Measurements from ENCODE around the gene SVEP1.
"Not testable (repeated sequence)": the region's sequence is repeated elsewhere in the genome, so short reads cannot be mapped to it uniquely, and the experiment has no call there.

Gene SVEP1

GRCh38 chr9:110371411-110372007 lies 208.0 kb downstream of the SVEP1 start:
- FAIRE-seq: no peak
- TF ChIP-seq POU2F2 (IDR thresholded peaks at IDR 0.05; ENCODE audit: low read depth, low read length) (no peak), TAF1 (IDR thresholded peaks at IDR 0.05; ENCODE audit: low read depth, low read length) (no peak), SPI1 (IDR thresholded peaks at IDR 0.05; ENCODE audit: low read depth, low read length) (no peak), PAX5 (IDR thresholded peaks at IDR 0.05; ENCODE audit: insufficient read depth, low read length, severe bottlenecking) (no peak), POLR2AphosphoS5 (IDR thresholded peaks at IDR 0.05; ENCODE audit: low read depth, low read length) (no peak), POLR2A (IDR thresholded peaks at IDR 0.05; ENCODE audit: low read depth, low read length) (no peak)
- DNase-seq (ENCODE audit: insufficient read length, low spot score): no peak

- TF ChIP-seq SPI1 (IDR thresholded peaks at IDR 0.05; ENCODE audit: low read depth, low read length): no peak
- no peak for TF ChIP-seq POU2F2 (IDR thresholded peaks at IDR 0.05; ENCODE audit: low read depth, low read length)
- TF ChIP-seq POLR2A (IDR thresholded peaks at IDR 0.05; ENCODE audit: low read depth, low read length): no peak
- no peak for TF ChIP-seq POLR2AphosphoS5 (IDR thresholded peaks at IDR 0.05; ENCODE audit: low read depth, low read length)
- TF ChIP-seq PAX5 (IDR thresholded peaks at IDR 0.05; ENCODE audit: insufficient read depth, low read length, severe bottlenecking): no peak
- no peak for TF ChIP-seq TAF1 (IDR thresholded peaks at IDR 0.05; ENCODE audit: low read depth, low read length)
- no peak for FAIRE-seq
- no peak for DNase-seq (ENCODE audit: insufficient read length, low spot score)
These were observed 209.2 kb downstream of the SVEP1 start for GRCh38 chr9:110370315-110370714.

GRCh38 chr9:110364451-110364850 lies 215.1 kb downstream of the SVEP1 start:
- TF ChIP-seq PAX5 (IDR thresholded peaks at IDR 0.05; ENCODE audit: insufficient read depth, low read length, severe bottlenecking) (no peak), POU2F2 (IDR thresholded peaks at IDR 0.05; ENCODE audit: low read depth, low read length) (no peak), TAF1 (IDR thresholded peaks at IDR 0.05; ENCODE audit: low read depth, low read length) (no peak), POLR2AphosphoS5 (IDR thresholded peaks at IDR 0.05; ENCODE audit: low read depth, low read length) (no peak), SPI1 (IDR thresholded peaks at IDR 0.05; ENCODE audit: low read depth, low read length) (no peak), POLR2A (IDR thresholded peaks at IDR 0.05; ENCODE audit: low read depth, low read length) (no peak)
- DNase-seq (ENCODE audit: insufficient read length, low spot score) (no peak), FAIRE-seq (no peak)

- FAIRE-seq; DNase-seq (ENCODE audit: insufficient read length, low spot score): not testable (repeated sequence)
These were observed 220.5 kb downstream of the SVEP1 start for GRCh38 chr9:110358992-110359391.

GRCh38 chr9:110357505-110357904 lies 222.0 kb downstream of the SVEP1 start:
- no peak for TF ChIP-seq POLR2A (IDR thresholded peaks at IDR 0.05; ENCODE audit: low read depth, low read length)
- no peak for TF ChIP-seq PAX5 (IDR thresholded peaks at IDR 0.05; ENCODE audit: insufficient read depth, low read length, severe bottlenecking)
- FAIRE-seq: no peak
- DNase-seq (ENCODE audit: insufficient read length, low spot score): no peak

- no peak for TF ChIP-seq POU2F2 (IDR thresholded peaks at IDR 0.05; ENCODE audit: low read depth, low read length)
- TF ChIP-seq POLR2AphosphoS5 (IDR thresholded peaks at IDR 0.05; ENCODE audit: low read depth, low read length): no peak
- TF ChIP-seq SPI1 (IDR thresholded peaks at IDR 0.05; ENCODE audit: low read depth, low read length): no peak
- no peak for TF ChIP-seq POLR2A (IDR thresholded peaks at IDR 0.05; ENCODE audit: low read depth, low read length)
- TF ChIP-seq TAF1 (IDR thresholded peaks at IDR 0.05; ENCODE audit: low read depth, low read length): no peak
- TF ChIP-seq PAX5 (IDR thresholded peaks at IDR 0.05; ENCODE audit: insufficient read depth, low read length, severe bottlenecking): no peak
- FAIRE-seq: no peak
- DNase-seq (ENCODE audit: insufficient read length, low spot score): no peak
These were observed 222.7 kb downstream of the SVEP1 start for GRCh38 chr9:110356639-110357395.

GRCh38 chr9:110355911-110356310 lies 223.6 kb downstream of the SVEP1 start:
- FAIRE-seq (no peak), DNase-seq (ENCODE audit: insufficient read length, low spot score) (no peak)
- TF ChIP-seq POLR2AphosphoS5 (IDR thresholded peaks at IDR 0.05; ENCODE audit: low read depth, low read length) (no peak), TAF1 (IDR thresholded peaks at IDR 0.05; ENCODE audit: low read depth, low read length) (no peak)

GRCh38 chr9:110351009-110351467 lies 228.5 kb downstream of the SVEP1 start:
- DNase-seq (ENCODE audit: insufficient read length, low spot score) (no peak), FAIRE-seq (no peak)
- no peak for TF ChIP-seq PAX5 (IDR thresholded peaks at IDR 0.05; ENCODE audit: insufficient read depth, low read length, severe bottlenecking)
- no peak for TF ChIP-seq POLR2A (IDR thresholded peaks at IDR 0.05; ENCODE audit: low read depth, low read length)
- no peak for TF ChIP-seq POU2F2 (IDR thresholded peaks at IDR 0.05; ENCODE audit: low read depth, low read length)
- TF ChIP-seq POLR2AphosphoS5 (IDR thresholded peaks at IDR 0.05; ENCODE audit: low read depth, low read length): no peak
- TF ChIP-seq SPI1 (IDR thresholded peaks at IDR 0.05; ENCODE audit: low read depth, low read length): no peak
- no peak for TF ChIP-seq TAF1 (IDR thresholded peaks at IDR 0.05; ENCODE audit: low read depth, low read length)

GRCh38 chr9:110346325-110346724 lies 233.2 kb downstream of the SVEP1 start:
- TF ChIP-seq POU2F2 (IDR thresholded peaks at IDR 0.05; ENCODE audit: low read depth, low read length) (no peak), SPI1 (IDR thresholded peaks at IDR 0.05; ENCODE audit: low read depth, low read length) (no peak), TAF1 (IDR thresholded peaks at IDR 0.05; ENCODE audit: low read depth, low read length) (no peak), PAX5 (IDR thresholded peaks at IDR 0.05; ENCODE audit: insufficient read depth, low read length, severe bottlenecking) (no peak), POLR2AphosphoS5 (IDR thresholded peaks at IDR 0.05; ENCODE audit: low read depth, low read length) (no peak), POLR2A (IDR thresholded peaks at IDR 0.05; ENCODE audit: low read depth, low read length) (no peak)
- FAIRE-seq (no peak), DNase-seq (ENCODE audit: insufficient read length, low spot score) (no peak)

- no peak for DNase-seq (ENCODE audit: insufficient read length, low spot score)
- FAIRE-seq: no peak
- no peak for TF ChIP-seq TAF1 (IDR thresholded peaks at IDR 0.05; ENCODE audit: low read depth, low read length)
- no peak for TF ChIP-seq SPI1 (IDR thresholded peaks at IDR 0.05; ENCODE audit: low read depth, low read length)
- TF ChIP-seq POLR2A (IDR thresholded peaks at IDR 0.05; ENCODE audit: low read depth, low read length): no peak
- TF ChIP-seq POU2F2 (IDR thresholded peaks at IDR 0.05; ENCODE audit: low read depth, low read length): no peak
- TF ChIP-seq POLR2AphosphoS5 (IDR thresholded peaks at IDR 0.05; ENCODE audit: low read depth, low read length): no peak
- no peak for TF ChIP-seq PAX5 (IDR thresholded peaks at IDR 0.05; ENCODE audit: insufficient read depth, low read length, severe bottlenecking)
These were observed 234.7 kb downstream of the SVEP1 start for GRCh38 chr9:110344821-110345220.

Measured in GM12891 (cell line).